ENCODE results near the gene SSTR3. TPM values are rescaled to one million over a fixed set of nuclear protein-coding genes. Genes with fewer than 3 reads are reported as not detected.

Gene SSTR3
- total RNA-seq, 1 experiment from 2014 or later = 0.08 TPM

DNA sequence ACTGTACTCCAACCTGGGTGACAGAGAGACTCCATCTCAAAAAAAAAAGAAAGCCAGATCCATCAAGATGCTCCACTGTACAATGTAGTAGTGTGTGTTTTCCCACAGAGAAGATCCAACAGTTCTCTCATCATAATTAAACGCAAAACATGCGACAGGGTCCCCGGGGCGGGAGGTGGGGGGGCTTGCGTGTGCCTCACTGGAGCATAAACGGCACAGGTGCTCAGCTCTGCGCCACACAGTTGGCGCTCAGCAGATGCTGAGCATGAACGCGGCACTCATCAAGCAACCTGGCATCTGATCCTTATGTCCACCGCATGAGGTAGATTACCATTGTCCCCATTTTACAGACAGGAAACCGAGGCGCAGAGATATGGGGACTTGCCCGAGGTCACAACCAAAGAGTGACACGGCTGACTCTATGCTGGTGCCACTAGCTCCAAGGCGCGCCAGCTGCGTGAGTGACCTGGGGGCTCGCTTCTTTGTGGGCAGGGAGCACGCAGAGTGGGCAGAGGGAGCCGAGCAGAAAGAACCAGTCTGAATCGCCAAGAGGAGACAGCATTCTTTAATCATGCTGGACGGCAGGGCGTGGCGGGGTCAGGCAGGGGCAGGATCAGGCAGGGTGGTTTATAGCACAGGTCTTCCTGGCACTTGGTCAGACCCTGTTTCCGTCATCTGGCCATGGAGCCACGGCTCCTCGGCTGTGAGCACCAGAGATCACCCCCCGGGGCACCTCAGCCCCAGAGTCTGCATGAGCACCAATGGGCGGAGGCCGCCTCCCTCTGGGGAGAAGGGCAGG is 32.5 kb downstream of the SSTR3 start:
- intact Hi-C loops (cut with micrococcal nuclease; ENCODE audit: unreplicated experiment) (no loop called here), in situ Hi-C loops (cut with HindIII; ENCODE audit: low pct_unique_long_range_greater_than_20kb, low sequenced_read_pairs) (no loop called here)
- Histone ChIP-seq H3K36me3 (ENCODE audit: control insufficient read depth, insufficient read depth, low read length) (no peaks in the 10 kb centered on the region), H3K27ac (ENCODE audit: low read length) (no peak overlapping the region), H3K4me3 (ENCODE audit: low read depth in 2 of 2, low read length in 2 of 2) (no peak overlapping the region), H3K27me3 (ENCODE audit: control insufficient read depth, insufficient read depth, low read length) (no peaks in the 10 kb centered on the region), H3K4me1 (ENCODE audit: control insufficient read depth, insufficient read depth, low read length) (peaks cover 19% of the 10 kb centered on the region), H3K9me3 (ENCODE audit: control insufficient read depth, insufficient read depth, low read depth, low read length) (no peaks in the 10 kb centered on the region)
- CTCF ChIA-PET = no interaction called here
- TF ChIP-seq POLR2AphosphoS5 (IDR thresholded peaks at IDR 0.05; ENCODE audit: low read depth, low read length) (no peak), TCF7L2 (IDR thresholded peaks at IDR 0.05; ENCODE audit: low read depth, low read length) (no peak), REST (IDR thresholded peaks at IDR 0.05; ENCODE audit: insufficient read depth in 1 of 2, low read depth in 2 of 2, low read length in 1 of 2) (no peak), CTCF (IDR thresholded peaks at IDR 0.05) (no peak), SIN3A (IDR thresholded peaks at IDR 0.05; ENCODE audit: borderline replicate concordance, insufficient read depth, low read depth, low read length) (no peak)
- DNase-seq (ENCODE audit: low read depth, low spot score) = no peak
- no peak for ATAC-seq
- POLR2A ChIA-PET = no interaction called here
- BruUV-seq (replicated peaks) = no TSS peak

DNA sequence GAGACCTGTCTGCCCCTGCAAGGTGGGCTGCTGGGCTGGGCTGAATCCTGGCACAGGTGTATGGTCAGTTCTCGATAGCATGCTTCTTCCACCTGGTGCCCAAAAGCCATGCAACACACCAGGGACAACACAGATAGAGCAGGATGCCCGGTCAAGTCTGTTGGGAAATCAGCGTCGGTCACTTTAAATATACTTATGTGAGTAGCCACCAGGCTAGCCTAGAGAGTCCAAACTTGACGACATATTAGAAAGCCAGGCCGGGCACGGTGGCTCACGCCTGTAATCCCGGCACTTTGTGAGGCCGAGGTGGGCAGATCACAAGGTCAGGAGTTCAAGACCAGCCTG is 33.2 kb downstream of the SSTR3 start:
- Histone ChIP-seq H3K27me3 (ENCODE audit: control insufficient read depth, insufficient read depth, low read length) (no peaks in the 10 kb centered on the region), H3K9me3 (ENCODE audit: control insufficient read depth, insufficient read depth, low read depth, low read length) (no peaks in the 10 kb centered on the region), H3K36me3 (ENCODE audit: control insufficient read depth, insufficient read depth, low read length) (no peaks in the 10 kb centered on the region), H3K27ac (ENCODE audit: low read length) (peak overlapping the region; percentile 51; the same call in 1 of the 2 replicates), H3K4me1 (ENCODE audit: control insufficient read depth, insufficient read depth, low read length) (peaks cover 19% of the 10 kb centered on the region), H3K4me3 (ENCODE audit: low read depth in 2 of 2, low read length in 2 of 2) (no peak overlapping the region)
- ChIA-PET POLR2A (no interaction called here), CTCF (interaction anchor here (0.6 kb wide), 1 partner anchor 52 kb away, joined by 3 read pairs; no protein-coding TSS in a partner anchor)
- no peak for TF ChIP-seq REST (IDR thresholded peaks at IDR 0.05; ENCODE audit: insufficient read depth in 1 of 2, low read depth in 2 of 2, low read length in 1 of 2)
- no peak for TF ChIP-seq TCF7L2 (IDR thresholded peaks at IDR 0.05; ENCODE audit: low read depth, low read length)
- TF ChIP-seq SIN3A (IDR thresholded peaks at IDR 0.05; ENCODE audit: borderline replicate concordance, insufficient read depth, low read depth, low read length) = no peak
- no peak for TF ChIP-seq POLR2AphosphoS5 (IDR thresholded peaks at IDR 0.05; ENCODE audit: low read depth, low read length)
- TF ChIP-seq CTCF (IDR thresholded peaks at IDR 0.05) = no peak
- BruUV-seq (replicated peaks) = no TSS peak
- no peak for ATAC-seq
- no peak for DNase-seq (ENCODE audit: low read depth, low spot score)
- intact Hi-C loops (cut with micrococcal nuclease; ENCODE audit: unreplicated experiment) = no loop called here
- in situ Hi-C loops (cut with HindIII; ENCODE audit: low pct_unique_long_range_greater_than_20kb, low sequenced_read_pairs) = no loop called here

All from Panc1 (cell line).